HG03565 (cell line): ENCODE measurements around the gene ROR2.
"Not testable (repeated sequence)": the region's sequence is repeated elsewhere in the genome, so short reads cannot be mapped to it uniquely, and the experiment has no call there.

Experiments used
- ATAC-seq: cut with Tn5 transposase; IDR thresholded peaks from one replicate; pipeline ENCODE4 v1.9.1; 2021; ENCODE audit warnings: mild to moderate bottlenecking, moderate library complexity; ENCODE audit not compliant: unreplicated experiment

The ROR2 gene

DNA sequence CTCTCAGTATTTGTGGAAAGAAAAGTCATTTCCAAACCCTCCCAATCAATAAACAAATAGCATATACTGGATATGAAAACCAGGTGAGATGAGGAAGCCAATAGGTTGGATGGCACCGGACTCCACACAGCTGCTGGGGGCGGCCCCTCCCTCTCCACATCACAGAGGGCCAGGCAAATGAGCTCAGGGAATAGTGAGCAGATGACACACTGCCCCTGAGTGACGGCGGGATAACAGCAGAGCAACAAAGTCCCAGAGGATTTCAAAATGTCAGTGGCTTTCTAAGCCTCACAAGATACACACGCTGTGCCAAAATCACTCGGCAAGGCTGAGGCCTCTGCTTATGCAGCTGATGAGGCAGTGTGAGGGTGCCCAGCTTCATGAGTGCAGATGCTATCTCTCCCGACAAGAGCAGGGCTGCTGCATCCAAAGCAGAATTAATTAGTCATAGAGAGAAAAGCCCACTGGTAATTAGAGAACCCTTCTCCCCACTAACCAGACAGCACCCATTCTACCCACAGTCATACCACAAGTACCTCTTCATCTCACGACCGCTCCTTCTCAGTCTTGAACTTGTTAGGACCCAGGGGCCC lies 291.4 kb downstream of the ROR2 start:
- ATAC-seq = no peak

DNA sequence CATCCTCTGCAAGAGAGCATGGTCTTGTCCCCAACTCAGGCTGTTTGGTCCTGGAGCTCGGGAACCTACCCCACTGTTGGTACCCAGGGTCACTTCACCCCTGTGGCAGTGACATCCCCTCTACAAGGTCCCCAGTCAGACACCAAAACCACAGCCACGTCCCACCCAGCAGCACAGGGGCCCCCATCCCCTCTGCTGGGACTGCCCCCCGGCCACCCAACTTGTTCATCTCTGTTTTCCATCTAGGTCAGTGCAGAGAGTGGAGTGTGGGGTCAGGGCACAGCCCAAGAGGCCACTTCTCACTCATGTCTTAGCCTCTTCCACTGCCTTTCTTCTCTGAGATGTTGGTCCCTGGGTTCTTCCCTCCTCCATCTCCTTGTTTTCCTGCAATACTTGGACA lies 292.5 kb downstream of the ROR2 start:
- no peak for ATAC-seq

DNA sequence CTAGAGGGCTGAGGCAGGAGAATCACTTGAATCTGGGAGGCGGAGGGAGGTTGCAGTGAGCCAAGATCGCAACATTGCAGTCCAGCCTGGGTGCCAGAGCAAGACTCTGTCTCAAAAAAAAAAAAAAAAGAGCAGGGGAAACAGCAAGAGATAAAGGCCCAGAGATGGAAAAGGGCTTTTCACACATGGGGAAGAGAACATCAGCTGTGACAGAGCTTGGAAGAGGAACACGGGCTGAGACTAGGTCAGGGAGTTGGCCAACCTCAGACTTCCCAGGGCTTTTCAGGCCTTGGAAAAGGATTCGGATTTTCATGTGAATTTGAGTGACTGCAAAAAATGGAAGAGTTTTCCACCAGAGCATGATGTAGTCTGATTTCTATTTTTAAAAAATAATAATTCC lies 294.4 kb downstream of the ROR2 start:
- no peak for ATAC-seq

DNA sequence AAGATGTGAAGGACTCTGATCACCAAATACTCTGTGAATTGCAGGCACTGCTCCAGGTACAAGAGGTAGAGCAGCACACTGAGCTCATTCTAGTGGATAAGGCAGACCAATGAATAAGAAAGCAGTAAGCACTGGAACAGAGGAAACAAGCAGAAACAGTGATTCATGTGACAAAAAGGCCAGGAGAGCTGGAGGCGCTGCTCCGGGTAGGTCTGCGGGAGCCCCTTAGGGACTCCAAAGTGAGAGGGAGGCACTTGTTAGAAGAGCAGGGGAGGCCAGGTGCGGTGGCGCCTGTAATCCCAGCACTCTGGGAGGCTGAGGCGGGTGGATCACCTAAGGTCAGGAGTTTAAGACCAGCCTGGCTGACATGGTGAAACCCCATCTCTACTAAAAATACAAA lies 294.8 kb downstream of the ROR2 start:
- no peak for ATAC-seq

DNA sequence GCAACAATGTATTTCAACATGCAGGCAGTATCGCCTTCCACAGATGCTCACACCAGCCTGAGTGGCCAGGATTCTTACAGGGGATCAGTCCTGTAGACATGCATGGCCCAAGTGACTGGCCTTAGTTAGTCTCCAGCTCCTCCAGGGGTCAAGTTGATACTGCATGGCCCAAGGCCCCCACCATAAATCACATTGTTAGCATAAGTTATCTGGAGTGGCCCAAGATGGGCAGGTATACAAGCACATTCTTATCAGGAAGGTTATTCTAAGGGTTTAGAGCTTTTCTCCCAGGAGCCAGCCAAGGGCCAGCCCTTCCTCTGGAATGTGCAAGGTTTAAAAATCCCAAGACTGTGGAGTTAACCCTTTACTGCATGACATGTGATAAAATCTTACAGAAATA lies 295.5 kb downstream of the ROR2 start:
- no peak for ATAC-seq

DNA sequence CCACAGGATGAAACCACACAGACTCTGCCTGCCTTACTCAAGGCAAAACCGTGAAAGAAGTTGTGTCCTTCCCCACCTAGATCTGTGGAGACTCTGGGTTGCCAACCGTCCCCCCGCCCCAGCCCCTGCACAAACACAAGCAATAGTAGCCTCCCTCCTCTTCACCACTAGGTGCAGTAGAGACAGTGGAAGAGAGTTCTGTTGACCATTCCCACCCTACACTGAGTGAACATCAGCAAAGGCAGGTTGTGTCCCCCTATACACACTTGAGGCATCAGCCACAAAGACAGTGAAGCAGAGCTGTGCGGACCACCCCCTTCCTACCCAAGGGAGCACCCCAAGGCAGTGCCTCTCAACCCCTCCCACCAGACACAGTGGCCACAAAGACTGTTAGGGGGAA lies 302.7 kb downstream of the ROR2 start:
- ATAC-seq = no peak

DNA sequence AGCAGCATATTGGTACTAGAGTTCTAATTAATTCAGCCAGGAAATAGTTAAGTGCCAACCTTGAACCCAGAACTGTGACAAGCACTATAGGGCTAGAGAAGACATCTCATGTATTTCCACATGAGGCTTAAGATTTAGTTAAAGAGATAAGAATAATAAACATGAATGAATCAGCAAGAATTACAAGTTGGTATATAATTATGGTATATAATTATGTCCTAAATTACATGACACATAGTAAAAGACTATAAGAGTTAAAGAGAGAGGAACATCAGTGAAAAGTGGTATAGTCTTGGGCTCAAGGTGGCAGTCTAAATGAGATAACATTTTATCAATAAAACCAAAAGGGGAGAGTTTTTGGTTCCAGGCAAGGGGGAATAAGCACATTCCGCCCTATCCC lies 303.3 kb downstream of the ROR2 start:
- ATAC-seq = no peak

DNA sequence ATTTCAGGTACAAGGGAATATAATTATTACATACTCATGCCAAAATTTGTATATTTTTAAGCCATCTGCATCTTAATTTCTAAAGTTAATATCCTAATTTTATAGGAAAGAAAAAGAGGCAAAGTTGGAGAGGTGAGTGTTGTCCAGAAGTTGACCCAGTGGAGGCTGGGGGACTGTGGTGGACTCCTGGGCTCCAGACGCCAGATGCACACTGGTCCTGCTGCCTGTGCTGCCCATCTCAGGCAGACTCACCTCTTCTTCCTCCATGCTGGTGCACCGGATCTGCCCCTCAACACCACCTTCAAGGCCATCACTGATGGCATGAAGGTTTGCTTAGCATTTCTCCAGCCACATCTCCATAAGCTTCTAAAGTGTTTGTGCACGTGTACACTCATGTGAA lies 305.6 kb downstream of the ROR2 start:
- ATAC-seq = no peak

DNA sequence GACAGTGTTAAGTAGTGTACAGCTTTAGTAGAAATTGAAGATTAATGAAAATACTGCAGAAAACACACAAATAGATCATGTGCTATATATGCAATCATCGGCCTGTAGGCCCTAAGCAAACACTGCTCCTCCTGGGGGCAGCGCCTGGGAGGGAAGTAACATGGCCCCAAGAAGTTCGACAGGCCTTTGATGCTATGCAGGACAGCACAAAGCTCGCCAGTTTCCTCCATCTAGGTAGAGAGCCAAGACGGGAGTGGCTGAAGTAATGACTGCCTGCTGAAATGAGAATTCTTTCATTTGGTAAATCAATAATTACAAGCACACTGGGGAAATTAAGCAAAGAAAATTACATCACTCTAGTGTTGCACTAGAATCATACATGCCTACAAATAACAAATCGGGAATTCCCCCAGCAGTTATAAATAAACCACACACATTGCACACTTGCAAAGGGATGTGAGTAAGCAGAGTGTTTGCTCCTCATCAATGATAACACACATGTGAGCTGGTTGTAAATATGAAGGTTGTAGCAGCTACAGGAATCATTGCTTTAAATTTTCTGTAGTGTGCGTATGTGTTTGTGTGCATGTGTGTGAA lies 306.4 kb downstream of the ROR2 start:
- no peak for ATAC-seq

DNA sequence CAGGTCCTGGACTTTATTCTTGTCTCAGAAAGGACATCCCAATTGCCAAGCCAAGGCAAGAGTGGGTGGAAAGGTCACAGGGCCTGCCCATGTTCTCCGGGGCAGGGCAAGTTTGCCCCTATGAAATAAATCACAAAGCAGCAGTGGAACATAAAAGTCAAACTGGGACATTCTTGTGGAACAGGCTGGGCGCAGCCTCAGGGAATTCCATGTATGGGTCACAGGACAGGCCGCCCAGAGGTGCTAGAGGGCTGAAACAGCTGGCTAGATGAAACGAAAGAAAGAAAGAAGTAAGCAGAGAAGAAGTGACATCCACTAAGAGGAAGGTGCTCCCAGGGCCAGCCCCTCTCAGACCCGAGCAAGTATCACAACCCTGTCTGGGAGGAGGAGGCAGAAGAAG lies 307.3 kb downstream of the ROR2 start:
- ATAC-seq = no peak

DNA sequence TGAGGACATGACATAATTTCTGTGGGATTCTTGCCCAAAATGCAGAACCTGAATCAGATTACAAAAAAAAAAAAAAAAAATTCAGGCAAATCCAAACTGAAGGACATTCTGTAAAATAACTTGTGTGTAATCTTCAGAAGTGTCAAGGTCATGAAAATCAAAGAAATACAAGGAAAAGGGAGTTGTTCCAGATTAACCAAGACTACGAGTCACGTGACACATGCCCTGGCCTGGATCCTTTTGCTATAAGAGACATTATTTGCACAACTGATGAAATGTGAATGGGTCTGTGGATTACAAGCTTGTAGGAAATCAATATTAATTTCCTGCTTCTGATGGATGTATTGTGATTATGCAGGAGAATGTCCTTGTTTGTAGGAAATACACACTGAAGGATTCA lies 309.6 kb downstream of the ROR2 start:
- no peak for ATAC-seq

DNA sequence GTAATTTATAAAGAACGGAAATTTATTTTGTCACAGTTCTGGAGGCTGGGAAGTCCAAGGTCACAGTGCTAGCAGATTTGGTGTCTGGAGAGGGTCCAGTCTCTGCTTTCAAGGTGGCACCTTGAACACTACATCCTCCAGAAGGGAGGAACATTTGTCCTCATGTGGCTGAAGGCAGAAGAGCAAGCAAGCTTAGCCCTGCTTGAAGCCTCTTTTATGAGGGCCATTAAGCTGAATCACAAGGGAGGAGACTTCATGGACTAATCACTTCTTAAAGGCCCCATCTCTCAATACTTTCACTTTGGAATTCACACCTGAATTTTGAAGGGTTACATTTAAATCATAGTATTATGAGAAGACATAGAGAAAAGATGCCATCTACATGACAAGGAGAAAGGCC lies 311.0 kb downstream of the ROR2 start:
- no peak for ATAC-seq

DNA sequence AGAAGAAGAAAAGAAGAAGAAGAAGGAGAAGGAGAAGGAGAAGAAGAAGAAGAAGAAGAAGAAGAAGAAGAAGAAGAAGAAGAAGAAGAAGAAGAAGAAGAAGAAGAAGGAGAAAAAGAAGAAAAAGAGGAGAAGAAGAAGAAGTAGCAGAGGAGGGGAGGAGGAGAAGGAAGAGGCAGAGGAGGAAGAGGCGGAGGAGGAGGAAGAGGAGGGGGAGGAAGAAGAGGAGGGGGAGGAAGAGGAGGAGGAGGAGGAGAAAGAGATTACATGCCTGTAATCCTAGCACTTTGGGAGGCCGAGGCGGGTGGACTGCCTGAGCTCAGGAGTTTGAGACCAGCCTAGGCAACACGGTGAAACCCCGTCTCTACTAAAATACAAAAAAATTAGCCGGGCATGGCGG lies 315.2 kb downstream of the ROR2 start:
- not testable (repeated sequence) for ATAC-seq

DNA sequence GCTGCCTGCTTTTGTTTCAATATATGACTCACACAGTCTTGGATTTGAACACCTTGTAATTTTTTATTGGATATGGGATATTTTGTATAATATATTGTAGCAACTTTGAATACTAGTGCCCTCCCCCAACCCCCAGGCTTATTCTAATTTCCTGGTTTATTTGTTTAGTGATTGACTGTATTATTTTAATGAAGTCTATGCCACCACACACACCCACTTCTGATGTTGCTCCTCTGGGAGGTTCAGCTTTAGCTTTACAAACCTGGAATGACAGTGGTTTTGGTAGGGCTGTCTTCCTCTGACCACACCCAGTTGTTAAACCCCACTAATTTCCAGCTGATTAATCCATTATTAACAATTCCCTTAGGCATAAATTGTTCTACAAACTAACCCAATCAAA lies 320.3 kb downstream of the ROR2 start:
- ATAC-seq = no peak

DNA sequence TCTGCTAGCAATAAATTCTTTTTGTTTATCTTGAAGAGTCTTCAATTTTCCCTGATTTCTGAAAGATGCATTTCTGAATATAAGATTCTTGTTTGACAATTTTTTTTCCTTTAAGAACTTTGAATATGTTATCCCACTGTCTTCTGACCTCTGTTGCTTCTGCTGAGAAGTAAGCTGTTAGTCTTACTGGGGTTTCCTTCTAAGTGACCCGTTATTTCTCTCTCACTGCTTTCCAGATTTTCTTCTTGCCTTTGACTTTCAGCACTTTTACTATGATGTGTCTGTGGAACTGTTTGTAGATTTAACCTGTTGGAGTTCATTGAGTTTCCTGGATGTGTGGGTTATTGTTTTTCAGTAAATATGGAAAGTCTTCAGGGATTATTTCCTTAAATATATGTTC lies 321.1 kb downstream of the ROR2 start:
- no peak for ATAC-seq

DNA sequence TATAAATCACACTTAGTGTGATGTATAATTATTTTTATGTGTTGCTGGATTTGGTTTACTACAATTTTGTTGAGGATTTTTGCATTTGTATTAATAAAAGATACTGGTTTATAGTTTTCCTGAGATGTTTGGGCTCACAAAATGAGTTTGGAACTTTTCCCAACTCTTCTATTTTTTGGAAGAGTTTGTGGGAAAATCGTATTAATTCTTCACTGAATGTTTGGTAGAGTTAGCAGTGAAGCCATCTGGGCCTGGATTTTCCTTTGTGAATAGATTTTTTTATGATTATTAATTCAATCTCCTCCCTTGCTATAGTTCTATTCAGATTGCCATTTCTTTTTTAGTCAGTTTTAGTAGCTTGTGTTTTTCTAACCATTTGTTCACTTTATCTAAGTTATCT lies 324.7 kb downstream of the ROR2 start:
- ATAC-seq = no peak

DNA sequence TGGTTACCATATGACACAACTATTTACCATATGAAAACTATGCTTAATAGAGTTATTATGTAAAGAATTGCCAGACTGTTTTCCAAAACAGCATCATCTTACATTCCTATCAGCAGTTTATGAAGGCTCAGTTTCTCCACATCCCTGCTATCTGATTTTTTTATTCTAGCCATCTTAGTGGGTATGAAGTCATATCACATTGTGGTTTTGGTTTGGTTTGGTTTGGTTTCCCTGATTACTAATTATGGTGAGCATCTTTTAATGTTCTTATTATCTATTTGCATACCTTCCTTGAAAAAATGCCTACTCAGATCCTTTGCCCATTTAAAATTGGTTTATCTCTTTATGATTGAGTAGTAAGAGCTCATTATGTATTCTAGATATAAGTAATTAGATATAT lies 327.0 kb downstream of the ROR2 start:
- no peak for ATAC-seq

DNA sequence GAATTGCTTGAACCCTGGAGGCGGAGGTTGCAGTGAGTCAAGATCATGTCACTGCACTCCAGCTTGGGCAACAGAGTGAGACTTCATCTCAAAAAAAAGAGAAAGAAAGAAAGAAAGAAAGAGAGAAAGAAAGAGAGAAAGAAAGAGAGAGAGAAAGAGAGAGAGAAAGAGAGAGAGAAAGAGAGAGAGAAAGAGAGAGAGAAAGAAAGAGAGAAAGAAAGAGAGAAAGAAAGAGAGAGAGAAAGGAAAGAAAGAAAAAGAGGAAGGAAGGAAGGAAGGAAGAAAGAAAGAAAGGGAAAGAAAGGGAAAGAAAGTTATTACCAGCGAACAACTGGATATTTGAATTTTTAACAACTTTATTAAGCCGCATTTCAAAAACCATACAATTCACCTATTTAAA lies 327.9 kb downstream of the ROR2 start:
- ATAC-seq = not testable (repeated sequence)

DNA sequence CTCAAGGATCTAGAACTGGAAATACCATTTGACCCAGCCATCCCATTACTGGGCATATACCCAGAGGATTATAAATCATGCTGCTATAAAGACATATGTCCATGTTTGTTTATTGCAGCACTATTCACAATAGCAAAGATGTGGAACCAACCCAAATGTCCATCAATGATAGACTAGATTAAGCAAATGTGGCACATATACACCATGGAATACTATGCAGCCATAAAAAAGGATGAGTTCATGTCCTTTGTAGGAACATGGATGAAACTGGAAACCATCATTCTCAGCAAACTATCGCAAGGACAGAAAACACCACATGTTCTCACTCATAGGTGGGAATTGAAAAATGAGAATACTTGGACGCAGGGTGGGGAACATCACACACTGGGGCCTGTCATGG lies 336.0 kb downstream of the ROR2 start:
- not testable (repeated sequence) for ATAC-seq

DNA sequence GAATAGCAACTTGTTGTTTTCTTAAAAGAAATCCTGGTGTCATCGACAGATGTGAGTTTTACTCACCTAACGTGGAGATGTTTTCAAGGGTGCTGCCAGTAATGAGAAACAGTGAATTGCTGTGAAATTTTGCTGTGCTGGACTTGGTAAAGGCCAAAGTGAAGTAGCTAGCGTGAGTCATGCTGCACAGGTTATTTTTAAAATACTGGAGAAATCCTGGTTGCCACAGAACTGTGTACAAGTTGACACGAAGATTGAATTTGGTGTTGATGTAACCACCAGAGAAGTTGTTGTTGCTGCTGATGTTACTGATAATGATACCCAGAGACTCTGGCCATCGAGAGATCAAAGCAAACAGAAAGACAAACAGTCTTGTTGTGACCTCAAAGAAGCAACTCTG lies 338.4 kb downstream of the ROR2 start:
- no peak for ATAC-seq

DNA sequence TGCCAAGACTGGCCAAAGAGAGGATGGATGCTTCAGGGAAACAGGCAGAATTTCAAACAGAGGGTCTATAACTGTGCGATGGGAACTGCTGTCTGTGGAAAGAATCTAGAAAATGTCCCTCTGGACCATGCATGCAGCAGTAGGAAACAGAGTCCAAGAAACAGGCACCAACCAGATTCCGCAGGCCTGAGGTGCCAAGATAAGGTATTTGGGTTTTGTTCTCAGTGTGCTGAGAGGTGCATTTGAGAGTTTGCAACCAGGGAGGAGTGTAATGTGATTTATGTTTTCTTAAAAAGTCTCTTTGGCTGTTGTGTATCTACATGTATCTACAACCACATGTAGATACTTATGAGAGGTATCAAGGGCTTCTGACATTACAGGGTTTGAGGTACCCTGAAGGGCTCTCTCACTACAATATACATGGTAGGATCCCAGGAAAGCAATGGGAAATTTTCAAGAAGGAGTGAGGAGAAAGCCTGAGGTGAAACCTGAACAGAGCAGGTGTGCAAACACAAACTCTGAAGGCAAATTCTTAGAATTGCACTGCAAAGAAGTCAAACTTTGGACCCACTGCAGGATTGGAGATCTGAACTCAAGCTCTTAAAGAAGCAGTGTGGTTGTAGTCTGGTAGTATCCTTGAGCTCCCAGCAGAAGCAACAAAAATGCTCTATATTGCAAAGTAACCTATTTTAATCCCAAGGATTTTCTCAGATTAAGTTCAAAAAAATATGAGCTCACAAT lies 343.6 kb downstream of the ROR2 start:
- no peak for ATAC-seq

DNA sequence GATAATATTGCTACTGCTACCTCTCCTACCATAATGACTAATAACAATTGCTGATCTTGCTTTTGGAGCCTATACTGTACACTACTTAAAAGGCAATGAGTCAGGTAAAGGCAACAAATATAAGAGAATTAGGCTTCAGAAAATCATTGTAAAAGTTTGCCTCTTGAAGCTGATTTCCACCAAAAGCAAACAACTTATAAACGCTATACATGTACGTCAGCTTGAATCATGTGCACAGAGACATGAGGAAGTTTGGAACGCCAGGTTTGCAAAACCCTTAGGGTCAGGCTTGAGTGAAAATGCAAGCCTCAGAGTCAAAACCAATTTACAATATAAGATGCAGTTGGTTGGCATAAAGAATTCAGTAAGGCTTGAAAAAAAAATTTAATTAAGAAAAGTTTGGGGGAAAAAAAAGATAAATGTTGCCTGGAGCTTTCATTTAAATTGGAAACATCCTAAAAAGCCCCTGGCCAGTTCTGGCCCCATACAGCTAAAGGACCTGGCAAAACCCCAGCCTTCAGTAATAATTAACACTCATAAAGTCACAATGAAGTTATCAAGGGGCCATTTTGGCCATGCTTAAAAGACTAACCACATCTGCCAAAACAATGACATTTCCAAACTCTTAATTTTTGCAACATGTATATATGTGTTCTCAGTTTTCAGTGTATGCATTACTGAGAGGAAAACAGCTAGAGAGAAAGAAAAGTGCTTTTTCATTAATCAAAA lies 345.4 kb downstream of the ROR2 start:
- ATAC-seq = no peak
